Measurements from ENCODE around the gene NAGLU.

GRCh38 chr17:42555122-42555622 lies 19.1 kb downstream of the NAGLU start:
- TF ChIP-seq CTCF (IDR thresholded peaks at IDR 0.05 in 4 of 5, conservative IDR thresholded peaks at IDR 0.05 in 1 of 5) (no peak), POLR2A (IDR thresholded peaks at IDR 0.05) (no peak)
